Omental fat pad (tissue), 4 donors: ENCODE results near the gene MAVS. TPM values are rescaled to one million over a fixed set of nuclear protein-coding genes. Genes with fewer than 3 reads are reported as not detected.
A peak's percentile ranks its signal among the peaks of the same experiment; 100 is the strongest.

Source experiments
- ATAC-seq: fragments of 150-250 bp; one replicate; pipeline ENCODE4 v1.9.1; 2016; ENCODE audit warnings: mild to moderate bottlenecking, moderate library complexity; ENCODE audit not compliant: low FRiP score
- DNase-seq: peaks from one replicate; pipeline ENCODE4 v3.0.0-alpha.2; 2019; ENCODE audit warnings: low spot score
- total RNA-seq, 4 donors: library from RNA; depleted of rRNA; stranded (reverse); fragments of >200 nt; gene quantifications; one replicate each; pipeline ENCODE4 v1.1.0, GENCODE V29; 2016
- TF ChIP-seq, protein P1 (sequence below), 3 donors: fragments of 450-650 bp; IDR thresholded peaks; one replicate each; pipeline ENCODE4 v1.5.1; 2016 to 2017; ENCODE audit warnings: antibody characterized with exemption in 3 of 3, mild to moderate bottlenecking in 3 of 3, moderate library complexity in 2 of 3

Gene MAVS
- total RNA-seq: 10 to 100 TPM; 21.8 to 37.8 (median 29.7) TPM

- peak; percentile 60 for DNase-seq
- ATAC-seq: peak; percentile 95
- TF ChIP-seq, protein P1, sequence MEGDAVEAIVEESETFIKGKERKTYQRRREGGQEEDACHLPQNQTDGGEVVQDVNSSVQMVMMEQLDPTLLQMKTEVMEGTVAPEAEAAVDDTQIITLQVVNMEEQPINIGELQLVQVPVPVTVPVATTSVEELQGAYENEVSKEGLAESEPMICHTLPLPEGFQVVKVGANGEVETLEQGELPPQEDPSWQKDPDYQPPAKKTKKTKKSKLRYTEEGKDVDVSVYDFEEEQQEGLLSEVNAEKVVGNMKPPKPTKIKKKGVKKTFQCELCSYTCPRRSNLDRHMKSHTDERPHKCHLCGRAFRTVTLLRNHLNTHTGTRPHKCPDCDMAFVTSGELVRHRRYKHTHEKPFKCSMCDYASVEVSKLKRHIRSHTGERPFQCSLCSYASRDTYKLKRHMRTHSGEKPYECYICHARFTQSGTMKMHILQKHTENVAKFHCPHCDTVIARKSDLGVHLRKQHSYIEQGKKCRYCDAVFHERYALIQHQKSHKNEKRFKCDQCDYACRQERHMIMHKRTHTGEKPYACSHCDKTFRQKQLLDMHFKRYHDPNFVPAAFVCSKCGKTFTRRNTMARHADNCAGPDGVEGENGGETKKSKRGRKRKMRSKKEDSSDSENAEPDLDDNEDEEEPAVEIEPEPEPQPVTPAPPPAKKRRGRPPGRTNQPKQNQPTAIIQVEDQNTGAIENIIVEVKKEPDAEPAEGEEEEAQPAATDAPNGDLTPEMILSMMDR (IDR thresholded peaks at IDR 0.05): no peak
Observed at GRCh38 chr20:3846740-3847428, at the start of gene MAVS. Gene MAVS, plus strand, starts transcription at chr20:3846834. Its CDS starts 7,791 bp downstream, at chr20:3854625.

DNA sequence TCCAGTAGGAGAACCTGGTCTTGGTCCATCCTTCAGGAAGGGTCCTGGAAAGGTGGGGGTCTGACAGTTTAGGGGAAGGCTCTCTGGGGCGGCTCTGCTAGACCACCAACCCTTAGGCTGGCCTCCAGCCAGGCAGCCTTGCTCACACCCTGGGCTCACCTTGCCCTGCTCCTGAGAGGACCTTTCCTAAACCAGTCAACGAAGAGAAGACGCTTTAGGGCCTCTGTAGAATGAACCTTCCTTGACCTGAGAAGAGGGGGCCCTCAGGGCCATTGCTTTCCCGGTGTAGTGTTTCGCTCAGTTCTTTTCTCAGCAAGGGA is 49.4 kb upstream of the MAVS start:
- DNase-seq (no peak), ATAC-seq (no peak)
- TF ChIP-seq, protein P1 (IDR thresholded peaks at IDR 0.05): no peak

DNA sequence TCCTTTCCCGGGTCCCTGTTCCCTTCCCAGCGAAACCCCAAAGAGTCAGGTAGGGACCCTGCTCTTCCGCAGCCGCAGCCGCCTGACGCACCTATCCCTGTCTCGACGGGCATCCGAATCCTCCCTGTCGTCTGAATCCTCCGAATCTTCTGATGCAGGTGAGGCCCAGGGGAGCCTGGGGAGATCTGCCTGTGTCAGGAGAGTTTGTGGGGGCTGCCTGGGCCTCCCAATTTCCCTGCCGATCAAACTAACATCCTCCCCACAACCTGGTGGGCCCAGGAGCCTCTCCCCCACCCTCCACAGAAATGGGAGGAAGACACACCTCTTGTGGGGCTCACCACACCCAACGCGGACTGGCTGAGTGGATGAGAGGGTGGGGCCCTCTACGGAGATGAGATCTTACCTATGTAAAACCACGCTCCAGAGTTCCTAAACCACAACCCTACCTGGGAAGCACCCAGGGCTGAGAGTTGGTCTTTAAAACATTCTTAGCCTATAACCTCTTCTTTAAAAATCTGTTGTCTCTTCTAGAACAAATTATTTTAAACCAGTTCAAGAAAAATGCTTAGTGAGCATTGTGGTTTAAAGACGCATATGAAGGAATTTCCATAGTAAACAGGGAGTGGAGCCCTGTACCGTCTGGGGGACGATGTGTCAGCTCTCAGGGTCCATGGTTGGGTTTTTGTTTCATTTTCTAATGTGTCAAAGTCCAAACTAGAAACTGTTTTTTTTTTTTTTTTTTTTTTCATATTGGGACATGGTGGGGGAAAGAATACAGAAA is 48.9 kb upstream of the MAVS start:
- DNase-seq (no peak), ATAC-seq (no peak)
- TF ChIP-seq, protein P1 (IDR thresholded peaks at IDR 0.05): no peak

DNA sequence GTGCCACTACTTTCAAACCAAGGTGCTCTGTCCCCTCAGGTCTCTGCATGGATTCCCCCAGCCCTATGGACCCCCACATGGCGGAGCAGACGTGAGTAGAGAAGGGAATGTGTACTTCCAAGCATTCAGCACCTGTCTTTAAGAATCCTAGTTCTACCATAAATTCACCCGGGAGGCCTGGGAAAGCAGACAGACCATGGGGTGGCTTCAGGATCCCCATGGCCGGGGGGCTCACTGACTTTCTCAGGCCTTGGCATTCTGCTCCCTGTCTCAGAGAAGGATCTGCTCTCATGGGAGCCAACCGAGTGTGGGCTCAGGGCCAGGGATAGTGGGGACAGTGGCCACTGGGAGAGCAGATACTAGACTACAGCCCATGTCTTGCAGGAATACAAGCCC is 48.3 kb upstream of the MAVS start:
- TF ChIP-seq, protein P1 (IDR thresholded peaks at IDR 0.05): no peak
- ATAC-seq (no peak), DNase-seq (no peak)

- ATAC-seq (no peak), DNase-seq (no peak)
- TF ChIP-seq, protein P1 (IDR thresholded peaks at IDR 0.05): no peak
Observed at GRCh38 chr20:3798908-3799248, 47.8 kb upstream of the MAVS start.

- ATAC-seq (no peak), DNase-seq (no peak)
- TF ChIP-seq, protein P1 (IDR thresholded peaks at IDR 0.05): no peak
Observed at GRCh38 chr20:3800256-3800877, 46.3 kb upstream of the MAVS start.
